HG02623 (cell line): Measurements from ENCODE around the gene YOD1.

Source experiments
- ATAC-seq: cut with Tn5 transposase; IDR thresholded peaks from one replicate; pipeline ENCODE4 v1.9.1; 2021; ENCODE audit warnings: moderate library complexity; ENCODE audit not compliant: unreplicated experiment

The YOD1 gene

GRCh38 chr1:207013321-207014085, 37.5 kb downstream of the YOD1 start:
- no peak for ATAC-seq

DNA sequence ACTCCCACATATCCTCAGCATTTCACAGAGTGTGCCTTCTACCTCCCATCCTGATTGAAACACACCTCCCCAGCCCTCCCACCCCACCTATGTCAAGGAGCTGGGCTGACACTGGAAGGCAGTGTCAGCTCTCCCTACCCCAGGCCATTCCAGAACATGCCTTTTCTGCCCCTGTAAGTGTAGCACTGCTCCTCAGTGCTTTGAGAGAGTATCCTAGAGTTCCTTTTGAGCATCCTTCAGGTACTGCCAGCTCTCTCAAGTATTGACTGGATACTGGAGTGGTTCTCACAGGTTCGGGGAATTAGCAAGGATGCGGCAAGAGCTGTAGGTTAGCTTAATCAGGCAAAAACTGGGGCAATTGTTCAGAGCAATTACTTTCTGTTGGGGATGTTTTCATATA, 40.3 kb downstream of the YOD1 start:
- ATAC-seq = no peak

DNA sequence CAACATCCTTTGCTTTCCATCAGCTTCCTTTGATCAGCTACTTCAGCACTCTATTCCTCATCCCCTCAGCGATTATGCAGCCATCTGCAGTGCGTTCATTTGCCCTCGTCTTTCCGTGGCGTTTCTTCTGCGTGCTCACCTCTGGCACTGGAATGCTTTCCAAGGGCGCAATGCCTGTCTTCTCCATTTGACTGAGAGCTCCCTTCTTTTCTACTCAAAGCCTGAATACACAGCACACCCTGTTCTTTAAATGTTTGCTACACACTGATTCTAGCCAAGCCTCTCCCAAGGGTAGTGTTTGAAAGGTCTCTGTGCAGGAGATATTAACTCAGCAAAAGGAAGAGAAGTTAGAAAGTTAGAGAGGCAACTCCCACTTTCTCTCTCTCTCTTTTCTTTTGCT, 41.1 kb downstream of the YOD1 start:
- ATAC-seq = no peak

- ATAC-seq = no peak
These were observed 41.7 kb downstream of the YOD1 start for GRCh38 chr1:207009182-207009850.

- no peak for ATAC-seq
These were observed 43.5 kb downstream of the YOD1 start for GRCh38 chr1:207007352-207008033.

DNA sequence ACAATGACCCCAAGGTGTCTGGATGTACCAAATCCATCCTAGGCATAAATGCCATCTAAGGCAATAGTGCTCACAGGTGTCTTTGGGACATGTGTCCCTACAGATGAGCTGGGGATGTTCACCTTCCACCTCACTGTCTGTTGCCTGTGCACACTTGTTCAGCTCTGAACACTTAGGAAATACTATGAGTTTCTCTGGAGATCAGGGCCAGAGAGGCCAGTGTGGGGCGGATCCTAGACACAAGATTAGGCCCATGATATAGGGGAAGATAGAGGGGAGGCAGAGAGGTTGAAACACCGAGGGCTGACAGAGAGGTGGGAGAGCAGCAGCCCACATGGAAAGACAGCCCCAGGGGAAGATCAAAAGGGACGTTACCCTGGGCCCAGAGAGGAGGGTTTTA, 44.1 kb downstream of the YOD1 start:
- no peak for ATAC-seq

GRCh38 chr1:207006083-207006482, 44.9 kb downstream of the YOD1 start:
- no peak for ATAC-seq

DNA sequence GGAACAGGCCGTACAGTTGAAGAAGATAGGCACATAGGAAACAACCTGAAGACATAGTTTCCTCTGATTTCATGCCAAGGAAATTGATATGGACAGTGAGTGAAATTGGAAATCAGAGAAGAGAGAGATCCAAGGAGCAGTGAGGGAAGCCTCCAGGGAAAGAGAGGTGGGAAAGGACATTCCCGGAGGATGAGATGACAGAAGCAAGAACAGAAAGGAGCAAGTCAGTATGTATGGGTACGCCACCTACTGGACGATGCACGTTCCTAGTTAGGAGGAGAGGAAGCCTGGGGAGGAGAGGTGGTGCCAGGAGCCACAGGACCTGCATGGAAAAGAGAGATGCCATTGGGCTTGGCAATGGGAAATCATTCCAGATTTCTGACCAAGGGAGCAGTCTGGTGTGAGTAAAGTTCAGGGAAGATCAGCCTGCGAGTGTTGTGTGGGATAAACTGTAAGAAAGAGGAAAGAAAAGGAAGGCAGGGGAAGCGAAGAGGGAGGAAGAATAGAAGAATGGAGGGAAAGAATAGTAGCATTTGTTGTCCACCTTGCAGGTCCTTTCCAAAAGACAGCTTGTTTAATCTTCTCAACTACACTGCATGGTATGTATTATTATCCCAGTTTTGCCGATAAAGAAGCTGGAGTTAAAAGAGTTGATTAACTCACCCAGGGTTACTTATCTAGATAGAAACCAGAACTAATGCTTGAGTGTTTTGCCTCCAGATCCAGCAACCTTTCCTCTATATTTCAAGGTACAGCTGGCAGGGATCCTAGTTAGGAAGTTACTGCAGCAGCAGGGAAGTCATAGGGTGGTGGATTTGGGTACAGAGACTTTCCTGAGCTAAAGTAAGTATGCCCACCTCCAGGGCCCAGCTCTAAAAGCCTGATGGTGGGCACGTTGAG, 45.8 kb downstream of the YOD1 start:
- no peak for ATAC-seq

DNA sequence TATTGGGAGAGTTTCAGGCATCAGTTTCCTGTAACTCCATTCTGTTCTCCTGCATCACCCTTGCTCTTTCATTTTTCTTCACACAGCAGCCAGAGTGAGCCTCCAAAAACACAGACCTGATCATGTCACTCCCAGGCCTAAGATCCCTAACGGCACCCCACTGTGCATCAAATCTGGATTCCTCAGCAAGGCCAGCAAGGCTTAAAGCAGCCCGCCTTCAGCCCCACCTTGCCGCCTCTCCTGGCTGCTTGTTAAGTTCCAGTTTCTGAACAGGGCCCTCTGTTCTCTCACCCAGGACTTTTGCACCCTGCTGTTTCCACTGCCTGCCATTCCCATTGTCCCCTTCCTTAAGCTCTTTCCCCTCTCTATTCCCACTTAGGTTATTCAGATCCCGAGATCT, 47.8 kb downstream of the YOD1 start:
- ATAC-seq = no peak

DNA sequence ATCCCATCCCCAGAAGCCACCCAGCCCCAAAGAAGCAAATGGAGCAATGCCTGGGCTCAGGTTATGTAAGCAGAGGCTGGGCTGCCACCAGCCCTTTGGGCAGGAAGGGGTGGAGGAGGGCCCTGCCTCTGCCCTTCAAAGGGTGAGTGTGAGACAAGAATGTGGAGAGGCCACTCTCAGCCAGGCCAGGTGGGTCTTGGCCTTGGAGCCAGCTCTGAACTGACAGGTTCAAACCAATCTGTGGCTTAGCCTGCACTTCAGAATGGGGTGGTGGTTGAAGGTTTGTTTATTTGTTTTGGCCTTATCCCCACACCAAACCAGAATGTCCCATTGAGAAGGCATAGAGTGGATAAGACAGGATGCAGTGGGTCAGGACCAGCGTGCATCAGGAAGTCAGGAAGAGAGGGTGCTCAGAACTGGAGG, 48.3 kb downstream of the YOD1 start:
- ATAC-seq = no peak

- ATAC-seq = no peak
These were observed 49.3 kb downstream of the YOD1 start for GRCh38 chr1:207001492-207002245.

- no peak for ATAC-seq
These were observed 50.2 kb downstream of the YOD1 start for GRCh38 chr1:207000651-207001291.

GRCh38 chr1:206998816-206999215, 52.2 kb downstream of the YOD1 start:
- no peak for ATAC-seq
